Fibroblast of the conjunctiva (primary cell): ENCODE results near the gene PCNX3.
A peak's percentile ranks its signal among the peaks of the same experiment; 100 is the strongest.
"Not testable (repeated sequence)": the region's sequence is repeated elsewhere in the genome, so short reads cannot be mapped to it uniquely, and the experiment has no call there.

ENCODE experiments used
- DNase-seq: peaks from one replicate; pipeline ENCODE4 v3.0.0-alpha.2; 2010; ENCODE audit warnings: low read depth

Gene PCNX3

DNA sequence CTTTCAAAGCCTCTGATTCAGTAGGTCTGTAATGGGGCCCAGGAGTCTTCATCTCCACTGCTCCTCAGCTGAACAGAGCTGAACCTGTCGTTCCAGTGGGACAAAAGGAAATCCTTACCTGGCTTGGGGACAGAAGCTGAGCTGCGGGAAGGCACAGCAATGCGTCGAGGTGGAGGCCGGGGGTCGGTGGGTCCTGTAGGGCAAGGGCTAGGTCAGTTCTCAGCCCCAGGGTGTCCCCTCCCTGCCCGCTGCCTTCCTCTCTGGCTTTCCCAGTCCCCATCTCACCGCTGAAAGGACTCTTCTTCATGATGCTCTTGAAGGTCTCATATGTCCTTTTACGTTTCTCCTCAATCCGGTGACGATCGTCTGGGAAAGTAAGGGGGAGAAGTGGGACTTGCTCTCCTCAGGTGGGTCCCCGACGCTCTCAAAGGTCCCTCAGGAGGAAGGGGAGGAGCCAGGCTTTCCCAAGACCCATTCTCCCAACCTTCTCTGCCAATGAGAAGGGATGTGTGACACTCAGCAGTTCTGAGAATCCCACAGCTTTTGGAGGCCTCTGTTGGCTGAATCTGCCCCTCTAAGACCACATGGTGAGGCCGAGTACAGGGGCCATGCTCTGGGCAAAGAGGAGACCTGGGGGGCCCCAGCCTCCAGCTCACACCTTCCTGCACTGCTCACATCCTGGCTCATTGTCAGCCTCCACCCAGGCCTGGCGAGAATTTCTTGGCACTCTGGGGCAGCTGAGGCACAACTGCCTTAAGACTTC lies 40.2 kb downstream of the PCNX3 start:
- DNase-seq = no peak

- no peak for DNase-seq
Observed at GRCh38 chr11:65657426-65657825, 41.9 kb downstream of the PCNX3 start.

DNA sequence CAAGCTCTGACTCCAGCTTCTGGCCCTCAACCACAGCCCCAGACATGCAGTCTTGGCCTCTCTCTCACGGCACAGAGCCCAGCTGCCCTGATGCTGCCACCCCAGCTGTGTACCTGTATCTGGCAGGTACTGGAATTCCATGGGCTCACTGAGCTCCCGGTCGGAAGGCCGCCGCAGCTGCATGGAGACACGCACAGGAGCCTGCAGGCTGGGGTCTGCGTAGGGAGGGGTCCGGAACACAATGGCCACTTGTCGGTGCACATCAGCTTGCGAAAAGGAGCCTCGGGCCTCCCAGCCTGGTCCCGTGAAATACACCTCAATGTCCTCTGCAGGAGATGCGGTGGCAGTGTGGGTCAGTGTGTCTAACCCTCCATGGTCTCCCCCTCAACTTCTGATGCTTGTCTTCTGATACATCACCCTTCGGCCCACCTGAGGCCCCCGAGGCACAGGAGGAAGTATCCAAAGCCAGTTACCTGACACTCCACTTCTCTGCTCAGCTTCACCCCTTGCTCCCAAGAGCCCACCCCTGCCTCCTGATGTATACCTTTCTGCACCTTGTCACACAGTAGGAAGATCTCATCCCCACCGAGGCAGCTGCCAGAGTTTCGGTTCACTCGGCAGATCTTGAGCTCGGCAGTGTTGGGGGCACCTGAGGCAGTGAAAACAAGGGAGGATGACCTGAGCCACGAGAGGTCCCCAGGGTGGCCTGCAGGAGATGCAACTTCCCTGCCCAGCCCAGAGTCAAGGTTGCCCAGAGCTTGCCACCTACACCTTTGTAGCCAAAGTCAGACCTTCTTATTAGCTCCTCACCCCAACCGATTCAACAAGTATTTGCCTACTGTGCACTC lies 42.8 kb downstream of the PCNX3 start:
- DNase-seq = no peak

GRCh38 chr11:65660038-65660437 lies 44.5 kb downstream of the PCNX3 start:
- DNase-seq = no peak

GRCh38 chr11:65660908-65661307 lies 45.3 kb downstream of the PCNX3 start:
- not testable (repeated sequence) for DNase-seq

- DNase-seq = no peak
Observed at GRCh38 chr11:65661599-65662246, 46.1 kb downstream of the PCNX3 start.

GRCh38 chr11:65662247-65662798 lies 46.7 kb downstream of the PCNX3 start:
- DNase-seq = no peak

GRCh38 chr11:65662799-65663638 lies 47.4 kb downstream of the PCNX3 start, which contains the start of gene RELA:
RELA (minus strand) TSS chr11:65662916; CDS start chr11:65662832, 84 bp downstream.
- peak; percentile 92 for DNase-seq

GRCh38 chr11:65663639-65664200 lies 48.1 kb downstream of the PCNX3 start:
- peak; percentile 26 for DNase-seq

- no peak for DNase-seq
Observed at GRCh38 chr11:65672180-65672860, 56.7 kb downstream of the PCNX3 start.

- DNase-seq = no peak
Observed at GRCh38 chr11:65672982-65673381, 57.4 kb downstream of the PCNX3 start.

DNA sequence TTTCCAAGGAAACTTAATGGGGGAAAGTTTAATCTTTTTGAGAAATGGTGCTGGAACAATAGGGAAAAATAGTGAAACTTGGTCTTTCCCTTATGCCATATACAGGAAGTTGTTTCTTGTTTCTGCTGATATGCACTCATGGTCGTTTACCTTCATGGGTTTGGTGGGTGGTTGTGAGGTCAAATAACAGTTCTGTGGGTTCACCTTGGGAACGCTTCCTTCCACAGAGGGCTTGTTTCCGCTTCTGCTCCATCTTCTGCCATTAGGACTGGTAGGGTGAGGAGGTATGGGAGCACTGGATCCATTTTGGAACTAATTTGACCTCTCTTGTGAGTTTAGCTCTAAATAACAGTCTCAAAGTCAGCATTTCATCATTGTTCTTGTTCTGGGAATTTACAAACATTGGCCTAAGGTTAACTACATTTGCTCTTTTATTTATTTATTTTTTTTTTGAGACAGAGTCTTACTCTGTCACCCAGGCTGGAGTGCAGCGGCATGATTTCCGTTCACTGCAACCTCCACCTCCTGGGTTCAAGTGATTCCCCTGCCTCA lies 64.7 kb downstream of the PCNX3 start:
- no peak for DNase-seq

- DNase-seq = not testable (repeated sequence)
Observed at GRCh38 chr11:65683480-65683879, 67.9 kb downstream of the PCNX3 start.

- DNase-seq = no peak
Observed at GRCh38 chr11:65685981-65686380, 70.4 kb downstream of the PCNX3 start.
